ENCODE measurements around the gene LRIG1.
"Not testable (repeated sequence)": the region's sequence is repeated elsewhere in the genome, so short reads cannot be mapped to it uniquely, and the experiment has no call there.

The LRIG1 gene

GRCh38 chr3:66427951-66428474, 72.8 kb downstream of the LRIG1 start:
- no peaks in the 10 kb centered on the region for H3K36me3 ChIP-seq (ENCODE audit: control insufficient read depth, insufficient read depth, low read length)
- no peaks in the 10 kb centered on the region for H3K27me3 ChIP-seq (replicated peaks; ENCODE audit: control insufficient read depth, insufficient read depth, low read length)
- no peak overlapping the region for H3K4me3 ChIP-seq (replicated peaks; ENCODE audit: low read depth, low read length)
- TF ChIP-seq, protein P1, sequence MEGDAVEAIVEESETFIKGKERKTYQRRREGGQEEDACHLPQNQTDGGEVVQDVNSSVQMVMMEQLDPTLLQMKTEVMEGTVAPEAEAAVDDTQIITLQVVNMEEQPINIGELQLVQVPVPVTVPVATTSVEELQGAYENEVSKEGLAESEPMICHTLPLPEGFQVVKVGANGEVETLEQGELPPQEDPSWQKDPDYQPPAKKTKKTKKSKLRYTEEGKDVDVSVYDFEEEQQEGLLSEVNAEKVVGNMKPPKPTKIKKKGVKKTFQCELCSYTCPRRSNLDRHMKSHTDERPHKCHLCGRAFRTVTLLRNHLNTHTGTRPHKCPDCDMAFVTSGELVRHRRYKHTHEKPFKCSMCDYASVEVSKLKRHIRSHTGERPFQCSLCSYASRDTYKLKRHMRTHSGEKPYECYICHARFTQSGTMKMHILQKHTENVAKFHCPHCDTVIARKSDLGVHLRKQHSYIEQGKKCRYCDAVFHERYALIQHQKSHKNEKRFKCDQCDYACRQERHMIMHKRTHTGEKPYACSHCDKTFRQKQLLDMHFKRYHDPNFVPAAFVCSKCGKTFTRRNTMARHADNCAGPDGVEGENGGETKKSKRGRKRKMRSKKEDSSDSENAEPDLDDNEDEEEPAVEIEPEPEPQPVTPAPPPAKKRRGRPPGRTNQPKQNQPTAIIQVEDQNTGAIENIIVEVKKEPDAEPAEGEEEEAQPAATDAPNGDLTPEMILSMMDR (IDR thresholded peaks at IDR 0.05; ENCODE audit: insufficient read depth, low read length, poor library complexity, severe bottlenecking), result no peak
- DNase-seq (ENCODE audit: extremely low read depth, insufficient read length), result no peak

DNA sequence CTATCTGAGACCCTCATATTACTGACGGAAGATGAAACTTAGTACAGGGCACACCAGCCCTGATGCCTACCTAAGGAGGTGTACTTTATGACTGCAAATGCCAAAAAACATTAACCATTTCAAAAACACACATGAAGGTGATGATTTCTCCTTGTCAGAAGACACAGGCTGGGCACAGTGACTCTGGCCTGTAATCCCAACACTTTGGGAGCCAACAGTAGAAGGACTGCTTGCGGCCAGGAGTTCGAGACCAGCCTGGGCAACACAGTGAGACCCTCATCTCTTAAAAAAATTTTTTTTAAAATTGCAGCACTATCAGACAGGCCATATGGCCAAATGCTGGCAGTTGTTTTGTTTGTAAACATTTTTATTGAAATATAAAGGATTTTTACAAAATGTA, 73.5 kb downstream of the LRIG1 start:
- Histone ChIP-seq H3K36me3 (ENCODE audit: control insufficient read depth, insufficient read depth, low read length) (no peaks in the 10 kb centered on the region), H3K27me3 (replicated peaks; ENCODE audit: control insufficient read depth, insufficient read depth, low read length) (no peaks in the 10 kb centered on the region), H3K4me3 (replicated peaks; ENCODE audit: low read depth, low read length) (no peak overlapping the region)
- no peak for DNase-seq (ENCODE audit: extremely low read depth, insufficient read length)
- TF ChIP-seq, protein P1 (IDR thresholded peaks at IDR 0.05; ENCODE audit: insufficient read depth, low read length, poor library complexity, severe bottlenecking), result no peak

DNA sequence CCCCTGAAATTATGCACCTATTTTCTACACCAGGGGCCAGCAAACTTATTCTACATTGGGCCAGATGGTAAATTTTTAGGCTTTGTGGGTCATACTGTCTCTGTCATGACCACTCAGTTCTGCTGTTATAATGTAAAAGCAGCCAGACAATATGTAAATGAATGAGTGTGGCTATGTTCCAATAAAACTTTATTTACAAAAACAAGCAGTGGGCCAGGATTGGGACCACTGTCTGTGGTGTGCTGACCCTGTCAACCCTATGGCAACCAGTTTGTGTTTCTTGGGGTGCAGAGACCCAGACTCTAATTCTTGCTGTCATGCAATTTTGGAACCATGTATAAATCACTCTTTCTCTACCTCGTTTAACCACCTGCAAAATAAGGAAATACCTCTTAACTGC, 74.7 kb downstream of the LRIG1 start:
- Histone ChIP-seq H3K36me3 (ENCODE audit: control insufficient read depth, insufficient read depth, low read length) (no peaks in the 10 kb centered on the region), H3K4me3 (replicated peaks; ENCODE audit: low read depth, low read length) (no peak overlapping the region), H3K27me3 (replicated peaks; ENCODE audit: control insufficient read depth, insufficient read depth, low read length) (no peaks in the 10 kb centered on the region)
- TF ChIP-seq, protein P1 (IDR thresholded peaks at IDR 0.05; ENCODE audit: insufficient read depth, low read length, poor library complexity, severe bottlenecking), result no peak
- no peak for DNase-seq (ENCODE audit: extremely low read depth, insufficient read length)

DNA sequence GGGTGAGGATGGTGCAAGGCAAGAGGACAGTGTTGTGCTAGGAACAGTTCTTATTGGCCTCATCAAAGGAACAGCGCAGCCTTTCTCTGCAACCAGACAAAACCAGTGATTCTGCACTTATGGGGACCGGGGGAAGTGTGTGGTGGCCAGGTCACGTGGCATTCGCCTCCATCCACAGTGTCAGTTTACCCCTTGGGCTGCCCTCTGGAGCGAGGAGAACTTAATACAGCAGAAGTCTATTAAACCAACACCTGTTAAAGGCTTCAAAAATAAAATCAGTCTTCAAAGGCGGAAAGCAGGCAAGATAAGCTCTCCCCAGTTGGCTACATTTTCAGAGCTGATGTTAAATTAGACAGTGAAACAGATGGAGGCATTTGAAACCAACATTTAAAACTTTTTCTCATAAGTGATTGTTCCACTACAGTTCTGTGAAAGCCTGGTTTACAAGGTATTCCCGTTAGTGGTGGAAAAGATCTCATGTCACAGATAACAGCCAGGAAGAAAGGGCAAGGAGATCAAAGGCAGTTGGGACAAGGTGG, 75.2 kb downstream of the LRIG1 start:
- Histone ChIP-seq H3K27me3 (replicated peaks; ENCODE audit: control insufficient read depth, insufficient read depth, low read length) (no peaks in the 10 kb centered on the region), H3K4me3 (replicated peaks; ENCODE audit: low read depth, low read length) (no peak overlapping the region), H3K36me3 (ENCODE audit: control insufficient read depth, insufficient read depth, low read length) (no peaks in the 10 kb centered on the region)
- no peak for DNase-seq (ENCODE audit: extremely low read depth, insufficient read length)
- TF ChIP-seq, protein P1 (IDR thresholded peaks at IDR 0.05; ENCODE audit: insufficient read depth, low read length, poor library complexity, severe bottlenecking), result no peak

DNA sequence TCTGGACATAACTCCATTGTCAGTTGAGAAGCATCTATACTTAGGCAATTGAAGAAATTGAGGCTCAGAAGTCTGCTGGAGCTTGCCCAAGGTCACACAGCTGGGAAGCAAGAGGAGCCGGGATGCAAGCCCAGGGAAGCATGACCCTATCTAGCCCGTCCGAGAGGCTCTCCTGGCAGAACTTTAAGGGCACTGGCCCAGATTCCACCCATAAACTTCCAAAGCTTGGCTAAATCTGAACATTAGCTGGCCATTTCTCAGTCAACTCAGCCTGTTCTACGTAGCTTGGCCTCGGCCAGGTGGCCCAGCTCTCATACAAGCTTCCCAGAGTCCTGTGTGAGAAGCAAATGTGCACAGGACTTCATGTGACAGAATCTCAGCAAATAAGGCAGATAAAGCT, 75.8 kb downstream of the LRIG1 start:
- no peak overlapping the region for H3K4me3 ChIP-seq (replicated peaks; ENCODE audit: low read depth, low read length)
- H3K27me3 ChIP-seq (replicated peaks; ENCODE audit: control insufficient read depth, insufficient read depth, low read length), result no peaks in the 10 kb centered on the region
- no peak for DNase-seq (ENCODE audit: extremely low read depth, insufficient read length)
- no peaks in the 10 kb centered on the region for H3K36me3 ChIP-seq (ENCODE audit: control insufficient read depth, insufficient read depth, low read length)
- TF ChIP-seq, protein P1 (IDR thresholded peaks at IDR 0.05; ENCODE audit: insufficient read depth, low read length, poor library complexity, severe bottlenecking), result no peak

DNA sequence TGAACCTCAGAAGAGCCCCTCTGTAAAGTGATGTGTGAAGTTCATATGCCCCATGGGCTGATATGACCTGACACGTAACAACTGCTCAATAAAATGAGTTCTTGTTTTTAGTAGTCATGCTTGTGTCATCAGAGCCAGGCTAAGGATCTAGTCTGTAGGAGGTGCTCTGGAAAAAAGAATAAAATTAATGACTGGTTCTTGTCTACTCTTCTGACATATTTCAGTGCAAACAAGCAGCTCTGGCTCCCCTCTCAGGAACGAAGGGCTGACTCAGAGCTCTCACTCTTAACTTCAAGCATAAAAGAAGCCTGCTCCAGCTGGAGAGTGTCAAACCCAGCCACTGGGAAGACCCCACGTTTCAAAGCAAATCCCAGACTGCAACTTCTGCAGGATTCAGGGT, 77.0 kb downstream of the LRIG1 start:
- TF ChIP-seq, protein P1 (IDR thresholded peaks at IDR 0.05; ENCODE audit: insufficient read depth, low read length, poor library complexity, severe bottlenecking), result no peak
- no peaks in the 10 kb centered on the region for H3K36me3 ChIP-seq (ENCODE audit: control insufficient read depth, insufficient read depth, low read length)
- H3K27me3 ChIP-seq (replicated peaks; ENCODE audit: control insufficient read depth, insufficient read depth, low read length), result no peaks in the 10 kb centered on the region
- H3K4me3 ChIP-seq (replicated peaks; ENCODE audit: low read depth, low read length), result no peak overlapping the region
- DNase-seq (ENCODE audit: extremely low read depth, insufficient read length), result no peak

GRCh38 chr3:66421893-66422292, 78.9 kb downstream of the LRIG1 start:
- not testable (repeated sequence) for DNase-seq (ENCODE audit: extremely low read depth, insufficient read length); H3K36me3 ChIP-seq (ENCODE audit: control insufficient read depth, insufficient read depth, low read length); H3K4me3 ChIP-seq (replicated peaks; ENCODE audit: low read depth, low read length); H3K27me3 ChIP-seq (replicated peaks; ENCODE audit: control insufficient read depth, insufficient read depth, low read length)

- H3K4me3 ChIP-seq (replicated peaks; ENCODE audit: low read depth, low read length); DNase-seq (ENCODE audit: extremely low read depth, insufficient read length); H3K27me3 ChIP-seq (replicated peaks; ENCODE audit: control insufficient read depth, insufficient read depth, low read length); H3K36me3 ChIP-seq (ENCODE audit: control insufficient read depth, insufficient read depth, low read length): not testable (repeated sequence)
Measured at GRCh38 chr3:66421144-66421543, 79.7 kb downstream of the LRIG1 start.

Data from GM06990 (cell line).